Astrocyte of the spinal cord (primary cell): ENCODE measurements around the gene CREB5.
A peak's percentile ranks its signal among the peaks of the same experiment; 100 is the strongest.

Experiments
- DNase-seq: peaks from one replicate; pipeline ENCODE4 v3.0.0; 2011; ENCODE audit warnings: low read depth, low spot score
- H3K4me3 ChIP-seq: 2 replicates; pipeline ENCODE4 v1.5.1; 2011; ENCODE audit warnings: low read depth, mild to moderate bottlenecking, low read length, moderate library complexity
- in situ Hi-C: cut with HindIII; loops from 2 replicates; pipeline ENCODE4 v1.10.0; 2017; ENCODE audit warnings: low sequenced_read_pairs
- TF ChIP-seq, protein P1 (sequence below): IDR thresholded peaks from 2 replicates; pipeline ENCODE4 v1.5.1; 2012; ENCODE audit warnings: low read depth, mild to moderate bottlenecking, low read length, inconsistent platforms

The CREB5 gene

DNA sequence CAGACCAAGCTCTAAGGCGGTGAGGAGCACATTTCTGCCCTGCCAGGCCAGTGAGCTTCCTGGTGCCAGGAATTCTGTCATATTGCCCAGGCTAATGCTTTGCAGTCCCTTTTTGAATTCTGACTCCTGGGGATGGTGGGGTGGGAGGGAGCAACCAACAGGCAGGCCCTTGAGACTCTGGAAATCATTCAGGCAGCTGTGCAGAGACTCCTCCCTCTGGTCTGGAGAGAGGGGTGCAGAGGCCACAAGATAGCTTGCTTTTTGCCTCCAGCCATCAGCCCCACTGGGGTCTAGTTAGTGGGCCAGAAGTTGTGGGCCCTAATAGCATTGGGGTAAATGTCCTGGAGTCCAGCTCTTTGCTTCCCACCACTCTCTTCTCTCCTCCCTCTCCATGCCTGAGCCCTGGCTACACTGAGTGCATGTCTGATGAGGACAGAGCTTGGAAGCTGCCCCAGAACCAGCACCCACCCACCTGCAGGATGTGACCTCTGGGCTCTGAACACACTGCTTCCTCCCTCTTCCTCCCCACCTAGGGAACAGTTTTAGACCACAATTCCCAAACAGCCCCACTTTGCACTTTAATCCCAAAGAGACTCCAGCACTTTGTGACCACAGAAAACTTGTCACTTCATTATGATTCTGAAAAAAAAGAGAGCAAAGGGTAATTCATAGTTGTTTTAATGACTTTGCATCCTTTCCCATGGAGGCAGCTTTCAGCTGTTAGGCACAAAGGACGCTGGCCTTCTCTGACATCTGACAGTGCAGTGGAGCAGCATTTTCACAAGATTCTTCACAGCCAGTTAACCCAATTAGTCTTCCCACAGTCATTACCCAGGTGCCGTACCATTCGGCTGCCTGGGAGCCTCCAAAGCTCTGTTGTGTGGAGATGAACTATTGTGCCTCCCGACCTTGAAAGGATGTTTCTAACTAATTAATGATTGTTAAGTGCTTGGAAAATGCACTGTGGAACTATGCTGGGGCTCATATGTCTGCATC is 283.3 kb downstream of the CREB5 start:
- H3K4me3 ChIP-seq, result no peak overlapping the region
- in situ Hi-C loops, result no loop called here
- TF ChIP-seq, protein P1, sequence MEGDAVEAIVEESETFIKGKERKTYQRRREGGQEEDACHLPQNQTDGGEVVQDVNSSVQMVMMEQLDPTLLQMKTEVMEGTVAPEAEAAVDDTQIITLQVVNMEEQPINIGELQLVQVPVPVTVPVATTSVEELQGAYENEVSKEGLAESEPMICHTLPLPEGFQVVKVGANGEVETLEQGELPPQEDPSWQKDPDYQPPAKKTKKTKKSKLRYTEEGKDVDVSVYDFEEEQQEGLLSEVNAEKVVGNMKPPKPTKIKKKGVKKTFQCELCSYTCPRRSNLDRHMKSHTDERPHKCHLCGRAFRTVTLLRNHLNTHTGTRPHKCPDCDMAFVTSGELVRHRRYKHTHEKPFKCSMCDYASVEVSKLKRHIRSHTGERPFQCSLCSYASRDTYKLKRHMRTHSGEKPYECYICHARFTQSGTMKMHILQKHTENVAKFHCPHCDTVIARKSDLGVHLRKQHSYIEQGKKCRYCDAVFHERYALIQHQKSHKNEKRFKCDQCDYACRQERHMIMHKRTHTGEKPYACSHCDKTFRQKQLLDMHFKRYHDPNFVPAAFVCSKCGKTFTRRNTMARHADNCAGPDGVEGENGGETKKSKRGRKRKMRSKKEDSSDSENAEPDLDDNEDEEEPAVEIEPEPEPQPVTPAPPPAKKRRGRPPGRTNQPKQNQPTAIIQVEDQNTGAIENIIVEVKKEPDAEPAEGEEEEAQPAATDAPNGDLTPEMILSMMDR, result no peak
- DNase-seq, result no peak

DNA sequence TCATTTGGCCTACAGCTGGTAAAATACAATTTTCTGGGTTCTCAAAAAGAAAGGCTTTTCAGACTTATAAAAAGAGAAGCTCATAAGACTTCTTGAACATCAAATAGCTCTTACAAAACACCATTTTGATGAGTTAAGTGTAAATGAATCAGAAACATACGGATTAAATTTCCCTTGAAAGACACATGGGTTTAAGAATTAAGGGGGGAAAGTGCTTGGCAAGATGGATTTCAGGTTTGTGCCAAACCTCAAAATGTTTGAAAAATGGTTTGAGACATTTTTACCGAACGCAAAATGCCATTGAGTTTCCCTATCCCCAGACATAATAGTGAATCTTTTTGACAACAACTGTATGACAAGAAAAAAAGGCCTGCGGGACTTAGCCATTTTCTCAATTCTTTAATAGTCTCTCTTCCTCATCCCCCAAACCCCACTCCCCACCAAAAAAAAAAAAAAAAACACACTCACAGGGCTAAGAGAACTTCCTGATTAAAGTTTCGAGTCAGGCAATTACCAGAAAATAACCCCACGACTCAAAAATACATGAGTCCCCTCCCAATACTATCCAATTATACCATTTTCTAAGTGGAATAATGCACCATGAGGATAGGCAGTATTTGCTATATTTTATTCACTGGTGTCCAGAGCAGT is 285.7 kb downstream of the CREB5 start:
- in situ Hi-C loops, result no loop called here
- TF ChIP-seq, protein P1, result no peak
- no peak for DNase-seq
- no peak overlapping the region for H3K4me3 ChIP-seq

DNA sequence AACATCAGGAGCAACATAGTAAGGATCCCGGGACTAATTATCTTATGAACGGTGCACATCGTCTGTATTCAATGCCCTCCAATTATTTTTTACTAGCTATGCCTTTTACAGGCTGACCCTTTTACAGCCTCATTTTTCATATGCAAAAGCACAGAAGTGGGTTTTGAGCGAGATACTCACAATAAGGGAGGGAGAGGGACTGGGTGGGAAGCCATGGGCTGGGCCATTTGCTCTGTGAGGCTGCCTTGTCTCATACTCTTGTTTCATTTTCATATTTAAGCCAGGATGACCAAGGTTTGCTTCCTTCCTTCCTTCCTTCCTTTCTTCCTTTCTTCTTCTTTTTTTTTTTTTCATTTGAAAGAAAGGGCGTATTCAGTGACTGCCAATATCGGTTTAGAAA is 286.5 kb downstream of the CREB5 start:
- TF ChIP-seq, protein P1, result no peak
- in situ Hi-C loops, result no loop called here
- H3K4me3 ChIP-seq, result no peak overlapping the region
- DNase-seq, result no peak

DNA sequence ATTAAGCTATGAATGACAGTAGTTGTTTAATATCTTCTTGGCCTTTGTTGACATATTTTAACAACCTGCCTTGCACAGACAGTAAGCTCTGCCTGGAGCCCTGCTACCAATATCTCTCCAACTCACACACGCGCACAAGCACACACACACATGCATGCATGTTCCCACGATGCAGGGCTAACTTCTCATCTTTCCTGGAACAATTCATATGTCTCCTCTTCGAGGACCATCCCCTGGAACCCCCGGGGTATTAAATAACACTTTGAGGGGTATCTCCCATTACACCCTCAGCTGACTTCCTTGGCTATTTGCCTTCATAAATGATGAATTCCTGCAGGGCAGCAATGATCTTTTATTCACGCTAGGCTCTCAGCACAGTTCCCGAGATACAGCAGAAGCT is 287.8 kb downstream of the CREB5 start:
- no peak overlapping the region for H3K4me3 ChIP-seq
- in situ Hi-C loops, result no loop called here
- TF ChIP-seq, protein P1, result no peak
- DNase-seq, result peak; percentile 3

DNA sequence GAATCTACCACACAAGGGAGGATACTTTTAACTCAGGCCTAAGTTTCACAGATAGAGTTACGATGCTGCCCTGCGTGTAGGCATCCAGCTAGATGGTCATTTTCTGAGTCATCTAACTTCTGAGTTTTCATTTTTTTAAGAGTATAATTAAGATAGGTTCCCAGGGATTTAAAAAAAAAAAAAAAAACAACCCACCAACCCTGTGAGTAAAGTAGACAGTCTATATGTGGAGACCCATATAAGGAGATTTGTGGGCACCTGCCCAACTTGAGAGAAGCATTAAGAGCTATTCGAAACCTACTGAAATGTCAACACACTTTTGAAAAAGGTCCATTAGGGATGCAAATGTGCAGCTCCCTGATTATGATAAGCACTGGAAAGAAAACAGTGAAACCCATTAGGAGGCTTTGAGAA is 288.5 kb downstream of the CREB5 start:
- TF ChIP-seq, protein P1, result no peak
- DNase-seq, result peak; percentile 26
- H3K4me3 ChIP-seq, result no peak overlapping the region
- in situ Hi-C loops, result no loop called here

DNA sequence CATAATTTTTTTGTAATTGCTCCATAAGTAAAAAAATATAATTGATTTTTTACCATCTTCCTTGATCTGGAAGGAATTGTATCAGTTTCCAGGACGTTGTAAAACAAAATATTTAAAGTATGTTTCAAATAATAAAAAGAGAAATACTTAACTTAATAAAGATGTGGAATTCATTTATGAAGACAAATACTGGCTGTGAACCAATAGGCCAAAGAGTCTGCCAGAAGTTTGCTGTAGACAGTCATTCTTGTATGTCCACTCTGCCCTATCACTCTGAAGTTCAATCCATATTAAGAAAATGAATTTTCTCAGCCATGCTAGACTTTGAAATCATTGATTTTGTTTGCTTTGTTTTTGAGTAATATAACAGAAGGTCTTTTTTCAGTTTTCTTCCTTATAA is 289.4 kb downstream of the CREB5 start:
- in situ Hi-C loops, result no loop called here
- no peak for DNase-seq
- H3K4me3 ChIP-seq, result no peak overlapping the region
- TF ChIP-seq, protein P1, result no peak
